ENCODE data around the gene TFB1M.

The TFB1M gene

GRCh38 chr6:155259204-155259603, 55.1 kb downstream of the TFB1M start:
- no peak for DNase-seq (ENCODE audit: low read depth)

GRCh38 chr6:155257796-155258195, 56.5 kb downstream of the TFB1M start:
- TF ChIP-seq CTCF (conservative IDR thresholded peaks at IDR 0.05; ENCODE audit: low read depth, low read length) = no peak
- no peak overlapping the region for H3K4me3 ChIP-seq (ENCODE audit: low read depth, low read length)
- DNase-seq (ENCODE audit: low read depth) = no peak

More at GRCh38 chr6:155259204-155259603, 55.1 kb downstream of the TFB1M start:
- no peak for TF ChIP-seq CTCF (conservative IDR thresholded peaks at IDR 0.05; ENCODE audit: low read depth, low read length)
- H3K4me3 ChIP-seq (ENCODE audit: low read depth, low read length) = no peak overlapping the region

GRCh38 chr6:155256122-155256795, 58.0 kb downstream of the TFB1M start:
- TF ChIP-seq CTCF (conservative IDR thresholded peaks at IDR 0.05; ENCODE audit: low read depth, low read length) = no peak
- no peak overlapping the region for H3K4me3 ChIP-seq (ENCODE audit: low read depth, low read length)
- no peak for DNase-seq (ENCODE audit: low read depth)

GRCh38 chr6:155254139-155254538, 60.1 kb downstream of the TFB1M start:
- no peak overlapping the region for H3K4me3 ChIP-seq (ENCODE audit: low read depth, low read length)
- no peak for TF ChIP-seq CTCF (conservative IDR thresholded peaks at IDR 0.05; ENCODE audit: low read depth, low read length)
- DNase-seq (ENCODE audit: low read depth) = no peak

- TF ChIP-seq CTCF (conservative IDR thresholded peaks at IDR 0.05; ENCODE audit: low read depth, low read length) = no peak
- no peak overlapping the region for H3K4me3 ChIP-seq (ENCODE audit: low read depth, low read length)
- DNase-seq (ENCODE audit: low read depth) = no peak
These were observed 60.9 kb downstream of the TFB1M start for GRCh38 chr6:155253337-155253736.

- DNase-seq (ENCODE audit: low read depth) = no peak
- no peak for TF ChIP-seq CTCF (conservative IDR thresholded peaks at IDR 0.05; ENCODE audit: low read depth, low read length)
- H3K4me3 ChIP-seq (ENCODE audit: low read depth, low read length) = no peak overlapping the region
These were observed 61.7 kb downstream of the TFB1M start for GRCh38 chr6:155252581-155252980.

- no peak overlapping the region for H3K4me3 ChIP-seq (ENCODE audit: low read depth, low read length)
- no peak for TF ChIP-seq CTCF (conservative IDR thresholded peaks at IDR 0.05; ENCODE audit: low read depth, low read length)
- no peak for DNase-seq (ENCODE audit: low read depth)
These were observed 63.4 kb downstream of the TFB1M start for GRCh38 chr6:155250701-155251381.
